SK-N-SH treated with all-trans-retinoic acid at 6 μM for 48 hours (cell line): Measurements from ENCODE around the gene AMIGO3.

Experiments used
- ARNTL ChIP-seq: fragments of 450-650 bp; formaldehyde crosslinking; IDR thresholded peaks from 2 replicates; pipeline ENCODE4 v1.5.0; 2020; ENCODE audit warnings: low read depth, mild to moderate bottlenecking, moderate library complexity, borderline replicate concordance
- CREB5 ChIP-seq: fragments of 250-450 bp; sonication (Bioruptor Pico); IDR thresholded peaks from 2 replicates; pipeline ENCODE4 v1.5.1; 2020; ENCODE audit warnings: low read depth, mild to moderate bottlenecking, moderate library complexity
- GLIS3 ChIP-seq: fragments of 250-450 bp; sonication (Bioruptor Pico); IDR thresholded peaks from 2 replicates; pipeline ENCODE4 v1.5.0; 2020; ENCODE audit warnings: mild to moderate bottlenecking, moderate library complexity
- POU6F1 ChIP-seq: fragments of 250-450 bp; sonication (Bioruptor Pico); IDR thresholded peaks from 2 replicates; pipeline ENCODE4 v1.8.0; 2021; ENCODE audit warnings: low read depth, mild to moderate bottlenecking, moderate library complexity, borderline replicate concordance
- ZC3H10 ChIP-seq: fragments of 250-450 bp; sonication (Bioruptor Pico); IDR thresholded peaks from 2 replicates; pipeline ENCODE4 v1.5.1; 2021; ENCODE audit warnings: mild to moderate bottlenecking, moderate library complexity
- ZFP3 ChIP-seq: fragments of 250-450 bp; sonication (Bioruptor Pico); IDR thresholded peaks from 2 replicates; pipeline ENCODE4 v1.5.0; 2020; ENCODE audit warnings: mild to moderate bottlenecking, moderate library complexity

- TF ChIP-seq POU6F1 (no peak), ARNTL (CRISPR knock-in tag) (no peak), ZFP3 (CRISPR knock-in tag) (no peak), CREB5 (CRISPR knock-in tag) (no peak), GLIS3 (CRISPR knock-in tag) (no peak), ZC3H10 (CRISPR knock-in tag) (no peak)
These were observed 50.1 kb downstream of the AMIGO3 start for GRCh38 chr3:49669352-49669751.
